KMS-11 (cell line): ENCODE results near the gene SDHA.

ENCODE experiments used
- H2AFZ ChIP-seq: fragments of 200-600 bp; sonication (generic); 2 replicates; pipeline ENCODE4 v1.6.1; 2016; ENCODE audit warnings: antibody characterized with exemption, mixed run types, low read depth
- H3K27ac ChIP-seq: fragments of 200-600 bp; sonication (generic); 2 replicates; pipeline ENCODE4 v1.6.1; 2016; ENCODE audit warnings: mild to moderate bottlenecking, mixed run types
- H3K27me3 ChIP-seq: fragments of 200-600 bp; sonication (generic); 2 replicates; pipeline ENCODE4 v1.6.1; 2017; ENCODE audit warnings: mild to moderate bottlenecking, low read depth, mixed run types, moderate library complexity; ENCODE audit not compliant: insufficient read depth
- H3K36me3 ChIP-seq: fragments of 200-600 bp; sonication (generic); 2 replicates; pipeline ENCODE4 v1.6.1; 2017; ENCODE audit warnings: mild to moderate bottlenecking, mixed run types; ENCODE audit not compliant: insufficient read depth
- H3K4me1 ChIP-seq: fragments of 200-600 bp; sonication (generic); 2 replicates; pipeline ENCODE4 v1.6.1; 2016; ENCODE audit warnings: mild to moderate bottlenecking, low read depth, mixed run types; ENCODE audit not compliant: poor library complexity, severe bottlenecking
- H3K4me2 ChIP-seq: fragments of 200-600 bp; sonication (generic); 2 replicates; pipeline ENCODE4 v1.7.0; 2016; ENCODE audit warnings: mild to moderate bottlenecking, mixed run types
- H3K4me3 ChIP-seq: fragments of 200-600 bp; sonication (generic); IDR thresholded peaks from 2 replicates; pipeline ENCODE4 v1.6.1; 2017; ENCODE audit warnings: low read depth, low read length, mixed read lengths; ENCODE audit not compliant: insufficient read depth
- H3K79me2 ChIP-seq: fragments of 200-600 bp; sonication (generic); 2 replicates; pipeline ENCODE4 v1.6.1; 2016; ENCODE audit warnings: low read depth, mixed run types; ENCODE audit not compliant: insufficient read depth
- H3K9ac ChIP-seq: fragments of 200-600 bp; sonication (generic); 2 replicates; pipeline ENCODE4 v1.6.1; 2016; ENCODE audit warnings: mild to moderate bottlenecking, mixed run types
- H4K20me1 ChIP-seq: fragments of 200-600 bp; sonication (generic); 2 replicates; pipeline ENCODE4 v1.6.1; 2016; ENCODE audit warnings: mild to moderate bottlenecking, mixed run types; ENCODE audit not compliant: insufficient read depth
- CTCF ChIP-seq: fragments of 200-600 bp; sonication (generic); conservative IDR thresholded peaks from 2 replicates; pipeline ENCODE4 v1.6.1; 2017; ENCODE audit warnings: low read depth, mild to moderate bottlenecking, antibody characterized with exemption, low read length, moderate library complexity, mixed read lengths

The SDHA gene

GRCh38 chr5:174291-174600 lies 43.9 kb upstream of the SDHA start:
- Histone ChIP-seq H3K4me1 (no peaks in the 10 kb centered on the region), H3K27me3 (no peaks in the 10 kb centered on the region), H4K20me1 (no peaks in the 10 kb centered on the region), H3K27ac (no peak overlapping the region), H3K36me3 (no peaks in the 10 kb centered on the region), H3K4me3 (no peak overlapping the region), H3K4me2 (no peak overlapping the region), H3K79me2 (no peaks in the 10 kb centered on the region), H3K9ac (no peak overlapping the region), H2AFZ (no peak overlapping the region)
- TF ChIP-seq CTCF, result no peak

DNA sequence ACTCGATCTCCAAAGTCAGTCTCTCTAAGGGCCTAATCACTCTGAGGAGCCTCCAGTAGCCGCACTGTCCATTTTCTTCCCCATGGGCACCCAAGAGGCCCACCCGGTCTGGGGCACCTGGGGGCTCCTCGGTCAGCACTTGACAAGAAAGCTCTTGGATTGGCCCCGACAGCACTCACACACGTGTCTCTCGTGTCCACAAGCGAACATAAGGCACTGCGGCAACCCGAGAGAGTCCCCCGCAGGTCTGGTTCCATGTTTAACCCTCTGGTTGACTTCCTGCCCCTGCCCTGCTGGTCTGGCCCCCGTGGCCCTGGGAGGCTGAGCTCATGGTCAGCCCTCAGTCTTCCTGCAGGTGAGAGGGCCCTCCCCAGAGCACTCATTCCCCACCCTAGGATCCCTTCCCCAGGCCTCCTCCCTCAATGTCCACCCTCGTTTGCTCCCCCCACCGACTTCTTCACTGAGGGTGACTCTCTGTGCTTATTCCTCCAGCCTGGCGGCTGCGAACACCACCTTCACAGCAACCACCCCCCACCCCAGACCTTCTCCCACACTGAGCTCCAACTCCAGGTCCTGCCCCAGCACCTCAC lies 43.1 kb upstream of the SDHA start:
- no peaks in the 10 kb centered on the region for H3K27me3 ChIP-seq

GRCh38 chr5:176296-176823 lies 41.8 kb upstream of the SDHA start:
- no peaks in the 10 kb centered on the region for H3K79me2 ChIP-seq
- no peaks in the 10 kb centered on the region for H4K20me1 ChIP-seq
- H2AFZ ChIP-seq, result no peak overlapping the region
- no peaks in the 10 kb centered on the region for H3K4me1 ChIP-seq
- H3K27ac ChIP-seq, result no peak overlapping the region
- no peaks in the 10 kb centered on the region for H3K36me3 ChIP-seq
- TF ChIP-seq CTCF, result no peak
- no peak overlapping the region for H3K9ac ChIP-seq
- H3K27me3 ChIP-seq, result no peaks in the 10 kb centered on the region
- no peak overlapping the region for H3K4me2 ChIP-seq
- no peak overlapping the region for H3K4me3 ChIP-seq

More for the DNA sequence above, 43.1 kb upstream of the SDHA start:
- Histone ChIP-seq H3K4me2 (no peak overlapping the region), H3K79me2 (no peaks in the 10 kb centered on the region), H3K36me3 (no peaks in the 10 kb centered on the region), H3K4me1 (no peaks in the 10 kb centered on the region), H3K4me3 (no peak overlapping the region), H4K20me1 (no peaks in the 10 kb centered on the region), H3K9ac (no peak overlapping the region), H2AFZ (no peak overlapping the region), H3K27ac (no peak overlapping the region)
- TF ChIP-seq CTCF, result no peak

DNA sequence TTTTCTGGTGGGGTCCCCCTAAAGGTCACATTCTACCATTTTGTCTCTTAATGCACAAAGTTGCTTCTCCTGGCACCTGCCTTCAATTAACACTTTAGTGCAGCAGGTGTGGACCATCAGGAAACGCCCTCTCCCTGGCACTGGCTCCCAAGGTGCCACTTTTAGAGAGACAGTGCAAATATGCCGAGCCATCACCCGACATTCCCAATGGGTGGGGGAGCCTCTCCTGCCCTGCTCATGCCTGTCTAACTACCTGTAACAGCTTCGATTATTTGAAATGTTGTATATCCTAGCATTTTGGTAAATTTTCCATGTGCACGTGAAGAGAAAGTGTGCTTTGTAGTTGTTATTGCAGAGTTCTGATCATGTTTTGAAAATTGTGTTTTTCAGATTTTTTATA lies 40.0 kb upstream of the SDHA start:
- H3K79me2 ChIP-seq, result no peaks in the 10 kb centered on the region
- H3K4me3 ChIP-seq, result no peak overlapping the region
- no peaks in the 10 kb centered on the region for H3K27me3 ChIP-seq
- H2AFZ ChIP-seq, result no peak overlapping the region
- H3K4me1 ChIP-seq, result no peaks in the 10 kb centered on the region
- no peak overlapping the region for H3K9ac ChIP-seq
- no peaks in the 10 kb centered on the region for H4K20me1 ChIP-seq
- H3K27ac ChIP-seq, result no peak overlapping the region
- no peak for TF ChIP-seq CTCF
- no peak overlapping the region for H3K4me2 ChIP-seq
- no peaks in the 10 kb centered on the region for H3K36me3 ChIP-seq
